Liver (tissue), 9 donors: ENCODE data around the gene IFT43. TPM values are rescaled to one million over a fixed set of nuclear protein-coding genes. Genes with fewer than 3 reads are reported as not detected.

Experiments
- DNase-seq: peaks from one replicate; pipeline ENCODE4 v3.0.0-alpha.2; 2017; ENCODE audit warnings: low spot score
- H3K27ac ChIP-seq, 2 donors: one replicate each; pipeline ENCODE4 v1.7.0; 2013; ENCODE audit warnings: inconsistent platforms in 2 of 2, low read length in 2 of 2, control low read depth in 1 of 2, low read depth in 1 of 2, mild to moderate bottlenecking in 1 of 2
- H3K27me3 ChIP-seq, 4 donors: one replicate each; pipeline versions ENCODE4 v1.6.1 to v1.7.0; 2013; ENCODE audit warnings: low read length in 3 of 4, inconsistent platforms in 1 of 4, mild to moderate bottlenecking in 1 of 4, moderate library complexity in 1 of 4; ENCODE audit not compliant: control insufficient read depth in 4 of 4, insufficient read depth in 4 of 4
- H3K36me3 ChIP-seq, 4 donors: one replicate each; pipeline versions ENCODE4 v1.6.1 to v1.7.0; 2013; ENCODE audit warnings: low read length in 3 of 4, mild to moderate bottlenecking in 3 of 4, low read depth in 1 of 4, moderate library complexity in 1 of 4; ENCODE audit not compliant: control insufficient read depth in 4 of 4, insufficient read depth in 3 of 4
- H3K4me1 ChIP-seq, 4 donors: one replicate each; pipeline versions ENCODE4 v1.6.1 to v1.7.0; 2013; ENCODE audit warnings: low read length in 3 of 4, mild to moderate bottlenecking in 3 of 4, moderate library complexity in 1 of 4; ENCODE audit not compliant: control insufficient read depth in 4 of 4, insufficient read depth in 4 of 4
- H3K4me3 ChIP-seq, 3 donors: one replicate each; pipeline versions ENCODE4 v1.6.1 to v1.7.0; 2013; ENCODE audit warnings: low read length in 3 of 3, control low read depth in 1 of 3, low read depth in 1 of 3, mild to moderate bottlenecking in 1 of 3
- H3K9ac ChIP-seq, 2 donors: one replicate each; pipeline ENCODE4 v1.7.0; 2013; ENCODE audit warnings: low read length in 2 of 2, mild to moderate bottlenecking in 2 of 2, moderate library complexity in 2 of 2, control low read depth in 1 of 2, low read depth in 1 of 2
- H3K9me3 ChIP-seq, 4 donors: one replicate each; pipeline versions ENCODE4 v1.6.1 to v1.7.0; 2013; ENCODE audit warnings: low read length in 3 of 4; ENCODE audit not compliant: control insufficient read depth in 4 of 4
- CTCF ChIP-seq: fragments of 150-350 bp; IDR thresholded peaks from 2 replicates; pipeline ENCODE4 v1.5.1; 2017; ENCODE audit warnings: improper control_type of control experiment, low read depth, low read length; ENCODE audit not compliant: missing input control
- FOXA1 ChIP-seq: IDR thresholded peaks from 2 replicates; pipeline ENCODE4 v1.6.1; 2016; ENCODE audit warnings: antibody characterized with exemption
- FOXA2 ChIP-seq: IDR thresholded peaks from 2 replicates; pipeline ENCODE4 v1.6.1; 2016; ENCODE audit warnings: antibody characterized with exemption
- GABPA ChIP-seq, 2 donors: IDR thresholded peaks in 1 of 2; conservative IDR thresholded peaks in 1 of 2; 2 replicates each; pipeline ENCODE4 v1.6.1; 2016; ENCODE audit warnings: antibody characterized with exemption in 2 of 2, mild to moderate bottlenecking in 1 of 2, moderate library complexity in 1 of 2
- HNF4A ChIP-seq, 2 donors: conservative IDR thresholded peaks; 2 replicates each; pipeline ENCODE4 v1.6.1; 2016; ENCODE audit warnings: antibody characterized with exemption in 2 of 2, mild to moderate bottlenecking in 2 of 2
- HNF4G ChIP-seq: IDR thresholded peaks from 2 replicates; pipeline ENCODE4 v1.6.1; 2016; ENCODE audit warnings: antibody characterized with exemption
- NR2F2 ChIP-seq: IDR thresholded peaks from 2 replicates; pipeline ENCODE4 v1.6.1; 2016; ENCODE audit warnings: antibody characterized with exemption
- RAD21 ChIP-seq, 2 donors: IDR thresholded peaks; 2 replicates each; pipeline ENCODE4 v1.6.1; 2016; ENCODE audit warnings: antibody characterized with exemption in 2 of 2, mild to moderate bottlenecking in 2 of 2
- RXRA ChIP-seq, 2 donors: IDR thresholded peaks; 2 replicates each; pipeline ENCODE4 v1.6.1; 2017 to 2018; ENCODE audit warnings: antibody characterized with exemption in 2 of 2, mild to moderate bottlenecking in 1 of 2
- SP1 ChIP-seq: IDR thresholded peaks from 2 replicates; pipeline ENCODE4 v1.6.1; 2018; ENCODE audit warnings: antibody characterized with exemption, mild to moderate bottlenecking
- YY1 ChIP-seq: IDR thresholded peaks from 2 replicates; pipeline ENCODE4 v1.6.1; 2016; ENCODE audit warnings: antibody characterized with exemption, mild to moderate bottlenecking
- WGBS: extraction: QIAGEN DNeasy Blood & Tissue Kit; methylation state at CpG from one replicate; pipeline ENCODE4 v1.1.7; 2013; 5-methylcytosine and 5-hydroxymethylcytosine counted together
- polyA plus RNA-seq, 2 donors: library from polyadenylated mRNA; stranded (reverse) in 1 of 2; unstranded in 1 of 2; fragments of 200-250 nt in 1 of 2; fragments of >200 nt in 1 of 2; fragmentation: Nextera tagmentation in 1 of 2; extraction: Ambion mirVana in 1 of 2; gene quantifications; one replicate each; pipeline versions ENCODE4 v1.2.1 to v1.2.3, GENCODE V29; 2013 to 2015
- total RNA-seq, 2 donors: library from RNA; depleted of rRNA; stranded (reverse); fragments of >200 nt; gene quantifications; one replicate each; pipeline ENCODE4 v1.2.3, GENCODE V29; 2014
- TF ChIP-seq, protein P1 (sequence below): IDR thresholded peaks from 2 replicates; pipeline ENCODE4 v1.6.1; 2016; ENCODE audit warnings: antibody characterized with exemption
- TF ChIP-seq, protein P2 (sequence below): IDR thresholded peaks from 2 replicates; pipeline ENCODE4 v1.6.1; 2016; ENCODE audit warnings: antibody characterized with exemption, mild to moderate bottlenecking
- donor health status: healthy.
- donor health status: healthy.
- donor health status: healthy.
- donor health status: healthy.
- donor health status: healthy.

The IFT43 gene
- total and polyA plus RNA-seq, 4 donors = 7.8 to 33.6 (median 19.3) TPM

GRCh38 chr14:75981426-75982265 lies 3.9 kb upstream of the IFT43 start, which contains the start of gene TGFB3:
Gene TGFB3, minus strand, starts transcription at chr14:75981995. Its CDS starts 1,102 bp downstream, at chr14:75980893.
- WGBS = 2% methylated on average over 26 of the region's 26 CpGs
- Histone ChIP-seq H3K9me3 (no peaks in the 10 kb centered on the region), H3K4me1 (peaks cover 2 to 64% (median 36%) of the 10 kb centered on the region in 4 donors), H3K27ac (peak within 1 kb of the TSS; percentile 60 to 93), H3K27me3 (no peaks in the 10 kb centered on the region), H3K9ac (peak within 1 kb of the TSS; percentile 46 to 84), H3K36me3 (no peaks in the 10 kb centered on the region), H3K4me3 (peak within 1 kb of the TSS; percentile 49 to 79 (median 67))
- peak; percentile 32 to 59 for TF ChIP-seq RXRA (IDR thresholded peaks at IDR 0.05)
- TF ChIP-seq GABPA (IDR thresholded peaks at IDR 0.05 in 1 of 2, conservative IDR thresholded peaks at IDR 0.05 in 1 of 2) = no peak
- TF ChIP-seq NR2F2 = peak; percentile 56
- TF ChIP-seq, protein P1, sequence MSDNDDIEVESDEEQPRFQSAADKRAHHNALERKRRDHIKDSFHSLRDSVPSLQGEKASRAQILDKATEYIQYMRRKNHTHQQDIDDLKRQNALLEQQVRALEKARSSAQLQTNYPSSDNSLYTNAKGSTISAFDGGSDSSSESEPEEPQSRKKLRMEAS = peak; percentile 54
- TF ChIP-seq HNF4G = no peak
- peak in 1 of 2 donors; percentile 53 for TF ChIP-seq RAD21 (IDR thresholded peaks at IDR 0.05)
- TF ChIP-seq, protein P2, sequence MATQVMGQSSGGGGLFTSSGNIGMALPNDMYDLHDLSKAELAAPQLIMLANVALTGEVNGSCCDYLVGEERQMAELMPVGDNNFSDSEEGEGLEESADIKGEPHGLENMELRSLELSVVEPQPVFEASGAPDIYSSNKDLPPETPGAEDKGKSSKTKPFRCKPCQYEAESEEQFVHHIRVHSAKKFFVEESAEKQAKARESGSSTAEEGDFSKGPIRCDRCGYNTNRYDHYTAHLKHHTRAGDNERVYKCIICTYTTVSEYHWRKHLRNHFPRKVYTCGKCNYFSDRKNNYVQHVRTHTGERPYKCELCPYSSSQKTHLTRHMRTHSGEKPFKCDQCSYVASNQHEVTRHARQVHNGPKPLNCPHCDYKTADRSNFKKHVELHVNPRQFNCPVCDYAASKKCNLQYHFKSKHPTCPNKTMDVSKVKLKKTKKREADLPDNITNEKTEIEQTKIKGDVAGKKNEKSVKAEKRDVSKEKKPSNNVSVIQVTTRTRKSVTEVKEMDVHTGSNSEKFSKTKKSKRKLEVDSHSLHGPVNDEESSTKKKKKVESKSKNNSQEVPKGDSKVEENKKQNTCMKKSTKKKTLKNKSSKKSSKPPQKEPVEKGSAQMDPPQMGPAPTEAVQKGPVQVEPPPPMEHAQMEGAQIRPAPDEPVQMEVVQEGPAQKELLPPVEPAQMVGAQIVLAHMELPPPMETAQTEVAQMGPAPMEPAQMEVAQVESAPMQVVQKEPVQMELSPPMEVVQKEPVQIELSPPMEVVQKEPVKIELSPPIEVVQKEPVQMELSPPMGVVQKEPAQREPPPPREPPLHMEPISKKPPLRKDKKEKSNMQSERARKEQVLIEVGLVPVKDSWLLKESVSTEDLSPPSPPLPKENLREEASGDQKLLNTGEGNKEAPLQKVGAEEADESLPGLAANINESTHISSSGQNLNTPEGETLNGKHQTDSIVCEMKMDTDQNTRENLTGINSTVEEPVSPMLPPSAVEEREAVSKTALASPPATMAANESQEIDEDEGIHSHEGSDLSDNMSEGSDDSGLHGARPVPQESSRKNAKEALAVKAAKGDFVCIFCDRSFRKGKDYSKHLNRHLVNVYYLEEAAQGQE = peak; percentile 57
- peak; percentile 50 for TF ChIP-seq SP1
- TF ChIP-seq FOXA1 = no peak
- TF ChIP-seq HNF4A (conservative IDR thresholded peaks at IDR 0.05) = peak in 1 of 2 donors; percentile 4
- peak; percentile 66 for DNase-seq

GRCh38 chr14:75982266-75983018 lies 3.1 kb upstream of the IFT43 start:
- peak overlapping the region; percentile 46 to 84 for H3K9ac ChIP-seq
- H3K27ac ChIP-seq = peak overlapping the region; percentile 60 to 93
- peaks cover 2 to 61% (median 37%) of the 10 kb centered on the region in 4 donors for H3K4me1 ChIP-seq
- no peaks in the 10 kb centered on the region for H3K9me3 ChIP-seq
- no peaks in the 10 kb centered on the region for H3K27me3 ChIP-seq
- 1% methylated on average over 77 of the region's 77 CpGs for WGBS
- TF ChIP-seq FOXA2 = no peak
- TF ChIP-seq YY1 = peak; percentile 33
- TF ChIP-seq CTCF = peak; percentile 53
- peak; percentile 64 to 74 for TF ChIP-seq RAD21 (IDR thresholded peaks at IDR 0.05)
- H3K36me3 ChIP-seq = no peaks in the 10 kb centered on the region
- DNase-seq = peak; percentile 84
- H3K4me3 ChIP-seq = peak overlapping the region; percentile 49 to 79 (median 67)
